Calu3 (cell line): Measurements from ENCODE around the gene PRIM2. TPM values are rescaled to one million over a fixed set of nuclear protein-coding genes. Genes with fewer than 3 reads are reported as not detected.
"Not testable (repeated sequence)": the region's sequence is repeated elsewhere in the genome, so short reads cannot be mapped to it uniquely, and the experiment has no call there.

Source experiments
- BruUV-seq: library from RNA; stranded (reverse); fragments of 400-500 nt; replicated peaks from 2 replicates; lab custom pipeline; 2021; lab: Mats Ljungman, UMichigan
- CTCF ChIA-PET: fragments of 300-600 bp; sonication (Branson Sonifier 250); formaldehyde crosslinking; loops from one replicate; lab custom pipeline; 2022; ENCODE audit warnings: antibody characterized with exemption; lab: Charles Lee
- DNase-seq: peaks from one replicate; pipeline ENCODE4 v3.0.0; 2022
- H3K27ac Mint-ChIP-seq: one replicate; pipeline ENCODE4 v1.8.0; 2022; ENCODE audit warnings: mixed read lengths; ENCODE audit not compliant: unreplicated experiment
- H3K27me3 Mint-ChIP-seq: one replicate; pipeline ENCODE4 v1.8.0; 2022; ENCODE audit warnings: mixed read lengths; ENCODE audit not compliant: unreplicated experiment
- H3K36me3 Mint-ChIP-seq: one replicate; pipeline ENCODE4 v1.8.0; 2022; ENCODE audit warnings: mild to moderate bottlenecking, moderate library complexity, mixed read lengths; ENCODE audit not compliant: insufficient read depth, unreplicated experiment
- H3K4me1 Mint-ChIP-seq: one replicate; pipeline ENCODE4 v1.8.0; 2022; ENCODE audit warnings: mild to moderate bottlenecking, low read depth, mixed read lengths; ENCODE audit not compliant: unreplicated experiment
- H3K4me3 Mint-ChIP-seq: one replicate; pipeline ENCODE4 v1.8.0; 2022; ENCODE audit warnings: mild to moderate bottlenecking, low read depth, moderate library complexity, mixed read lengths; ENCODE audit not compliant: unreplicated experiment
- H3K9me3 Mint-ChIP-seq: one replicate; pipeline ENCODE4 v1.8.0; 2022; ENCODE audit warnings: low read depth, mixed read lengths; ENCODE audit not compliant: unreplicated experiment
- intact Hi-C: fragments of 100-400 bp; cut with micrococcal nuclease; formaldehyde crosslinking; loops from one replicate; pipeline ENCODE4 v1.10.0; 2022; ENCODE audit not compliant: unreplicated experiment
- total RNA-seq: library from RNA; stranded (reverse); gene quantifications from 2 replicates; pipeline ENCODE4 v1.2.3, GENCODE V29; 2022

Gene PRIM2
- total RNA-seq, 1 experiment from 2014 or later = 32.3 TPM

- CTCF ChIA-PET, DNase-seq, H3K4me1 Mint-ChIP-seq, H3K27ac Mint-ChIP-seq, H3K36me3 Mint-ChIP-seq, intact Hi-C loops, H3K9me3 Mint-ChIP-seq, H3K4me3 Mint-ChIP-seq, H3K27me3 Mint-ChIP-seq, BruUV-seq: not testable (repeated sequence)
Observed at GRCh38 chr6:57529755-57530154, 212.3 kb downstream of the PRIM2 start.

- H3K9me3 Mint-ChIP-seq, DNase-seq, H3K27ac Mint-ChIP-seq, BruUV-seq, H3K4me3 Mint-ChIP-seq, CTCF ChIA-PET, intact Hi-C loops, H3K4me1 Mint-ChIP-seq, H3K27me3 Mint-ChIP-seq, H3K36me3 Mint-ChIP-seq: not testable (repeated sequence)
Observed at GRCh38 chr6:57532660-57533059, 215.2 kb downstream of the PRIM2 start.

GRCh38 chr6:57535121-57535520 is 217.7 kb downstream of the PRIM2 start:
- H3K27ac Mint-ChIP-seq, DNase-seq, H3K9me3 Mint-ChIP-seq, H3K4me3 Mint-ChIP-seq, H3K4me1 Mint-ChIP-seq, H3K27me3 Mint-ChIP-seq, H3K36me3 Mint-ChIP-seq, CTCF ChIA-PET, BruUV-seq, intact Hi-C loops: not testable (repeated sequence)

GRCh38 chr6:57535994-57536393 is 218.6 kb downstream of the PRIM2 start:
- H3K4me3 Mint-ChIP-seq, CTCF ChIA-PET, H3K27me3 Mint-ChIP-seq, H3K36me3 Mint-ChIP-seq, BruUV-seq, H3K4me1 Mint-ChIP-seq, intact Hi-C loops, H3K9me3 Mint-ChIP-seq, H3K27ac Mint-ChIP-seq, DNase-seq: not testable (repeated sequence)

GRCh38 chr6:57537916-57538315 is 220.5 kb downstream of the PRIM2 start:
- H3K27me3 Mint-ChIP-seq, CTCF ChIA-PET, H3K9me3 Mint-ChIP-seq: not testable (repeated sequence)

GRCh38 chr6:57551961-57552360 is 234.5 kb downstream of the PRIM2 start:
- H3K27me3 Mint-ChIP-seq, H3K27ac Mint-ChIP-seq, H3K4me1 Mint-ChIP-seq, H3K4me3 Mint-ChIP-seq, intact Hi-C loops, BruUV-seq, CTCF ChIA-PET, H3K36me3 Mint-ChIP-seq, DNase-seq, H3K9me3 Mint-ChIP-seq: not testable (repeated sequence)

More at GRCh38 chr6:57537916-57538315, 220.5 kb downstream of the PRIM2 start:
- H3K27ac Mint-ChIP-seq, H3K36me3 Mint-ChIP-seq, intact Hi-C loops, H3K4me3 Mint-ChIP-seq, H3K4me1 Mint-ChIP-seq, DNase-seq, BruUV-seq: not testable (repeated sequence)

- H3K36me3 Mint-ChIP-seq, H3K9me3 Mint-ChIP-seq, H3K4me1 Mint-ChIP-seq, intact Hi-C loops, CTCF ChIA-PET, BruUV-seq, H3K27me3 Mint-ChIP-seq, DNase-seq, H3K27ac Mint-ChIP-seq, H3K4me3 Mint-ChIP-seq: not testable (repeated sequence)
Observed at GRCh38 chr6:57557855-57558254, 240.4 kb downstream of the PRIM2 start.

- DNase-seq, H3K27me3 Mint-ChIP-seq, CTCF ChIA-PET, H3K9me3 Mint-ChIP-seq, H3K36me3 Mint-ChIP-seq, H3K4me1 Mint-ChIP-seq, H3K27ac Mint-ChIP-seq, intact Hi-C loops, BruUV-seq, H3K4me3 Mint-ChIP-seq: not testable (repeated sequence)
Observed at GRCh38 chr6:57559170-57559569, 241.7 kb downstream of the PRIM2 start.

GRCh38 chr6:57562233-57562632 is 244.8 kb downstream of the PRIM2 start:
- intact Hi-C loops, BruUV-seq, H3K9me3 Mint-ChIP-seq, H3K27me3 Mint-ChIP-seq, H3K4me1 Mint-ChIP-seq, H3K27ac Mint-ChIP-seq, CTCF ChIA-PET, DNase-seq, H3K4me3 Mint-ChIP-seq, H3K36me3 Mint-ChIP-seq: not testable (repeated sequence)

- H3K36me3 Mint-ChIP-seq, H3K4me1 Mint-ChIP-seq, BruUV-seq, DNase-seq, intact Hi-C loops, H3K27ac Mint-ChIP-seq, H3K4me3 Mint-ChIP-seq, H3K27me3 Mint-ChIP-seq, CTCF ChIA-PET, H3K9me3 Mint-ChIP-seq: not testable (repeated sequence)
Observed at GRCh38 chr6:57572119-57572518, 254.7 kb downstream of the PRIM2 start.
